MG63 (cell line): Measurements from ENCODE around the gene SLC6A1. TPM values are rescaled to one million over a fixed set of nuclear protein-coding genes. Genes with fewer than 3 reads are reported as not detected.

ENCODE experiments used
- DNase-seq: peaks from one replicate; pipeline ENCODE4 v3.0.0-alpha.2; 2020
- H3K27me3 ChIP-seq: fragments of 250-450 bp; sonication (Bioruptor Pico); 2 replicates; pipeline ENCODE4 v1.5.1; 2020; ENCODE audit warnings: mild to moderate bottlenecking, moderate library complexity
- H3K36me3 ChIP-seq: fragments of 250-450 bp; sonication (Bioruptor Pico); 2 replicates; pipeline ENCODE4 v1.5.1; 2020; ENCODE audit warnings: mild to moderate bottlenecking, moderate library complexity
- H3K4me3 ChIP-seq: fragments of 250-450 bp; sonication (Bioruptor Pico); 2 replicates; pipeline ENCODE4 v1.5.1; 2020; ENCODE audit warnings: mild to moderate bottlenecking, moderate library complexity
- H3K9me3 ChIP-seq: fragments of 250-450 bp; sonication (Bioruptor Pico); 2 replicates; pipeline ENCODE4 v1.5.1; 2020; ENCODE audit warnings: mild to moderate bottlenecking, moderate library complexity
- total RNA-seq: library from RNA; depleted of rRNA; stranded (reverse); fragments of >200 nt; shearing (Covaris generic); gene quantifications from 2 replicates; pipeline ENCODE4 v1.2.3, GENCODE V29; 2014; ENCODE audit warnings: low replicate concordance; rRNA removed

The SLC6A1 gene
- total RNA-seq = not detected in 2 replicates

DNA sequence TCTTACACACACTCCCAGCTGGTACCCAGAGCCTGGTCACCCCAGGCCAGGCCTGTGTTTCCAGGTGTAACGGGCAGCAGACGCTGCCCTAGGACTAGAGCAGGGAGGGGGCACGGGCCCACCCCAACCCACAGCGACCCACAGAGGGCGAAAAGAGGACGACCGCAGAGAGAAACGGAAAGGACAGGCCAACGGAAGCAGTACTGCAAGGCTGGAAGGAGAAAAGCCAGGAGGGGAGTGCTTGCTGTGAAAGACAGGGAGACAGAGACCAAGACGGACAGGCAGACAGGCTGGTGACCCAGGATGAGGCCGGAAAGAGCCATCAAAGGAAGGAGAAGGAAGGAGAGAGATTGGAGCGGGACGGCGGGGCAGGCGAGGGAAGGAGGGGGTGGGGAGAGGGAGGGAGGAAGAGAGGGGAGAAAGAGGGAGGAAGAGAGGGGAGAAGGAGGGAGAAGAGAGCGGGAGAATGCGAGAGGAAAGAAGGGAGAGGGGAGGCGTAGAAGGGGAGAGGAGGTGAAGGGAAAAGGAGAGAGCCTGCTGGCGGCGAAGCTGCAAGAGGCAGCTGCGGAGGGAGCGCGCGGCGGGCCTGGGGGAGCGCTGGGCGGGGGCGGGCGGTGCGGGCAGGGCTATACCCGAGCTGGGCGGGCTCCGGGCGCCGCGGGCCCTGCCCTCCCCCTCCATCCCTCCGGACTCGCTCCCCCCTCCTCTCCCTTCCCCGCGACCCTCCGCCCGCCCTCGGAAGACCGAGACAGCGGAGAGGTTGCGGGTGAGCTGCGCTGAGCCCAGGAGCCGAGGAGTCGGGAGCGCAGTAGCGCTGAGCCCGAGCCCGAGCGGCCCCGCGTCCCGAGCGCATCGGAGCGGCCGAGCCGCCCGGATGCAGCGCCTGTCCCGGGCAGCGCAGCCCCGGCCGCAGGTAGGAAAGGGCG is at the start of gene SLC6A1:
Gene SLC6A1 (plus strand): TSS at position 732 of the 926 bp plus-strand sequence. CDS start 24,464 bp downstream, outside the sequence.
- no peak for DNase-seq
- no peaks in the 10 kb centered on the region for H3K9me3 ChIP-seq
- H3K36me3 ChIP-seq = no peaks in the 10 kb centered on the region
- H3K4me3 ChIP-seq = no peak within 1 kb of the TSS
- H3K27me3 ChIP-seq = peaks cover 36% of the 10 kb centered on the region

DNA sequence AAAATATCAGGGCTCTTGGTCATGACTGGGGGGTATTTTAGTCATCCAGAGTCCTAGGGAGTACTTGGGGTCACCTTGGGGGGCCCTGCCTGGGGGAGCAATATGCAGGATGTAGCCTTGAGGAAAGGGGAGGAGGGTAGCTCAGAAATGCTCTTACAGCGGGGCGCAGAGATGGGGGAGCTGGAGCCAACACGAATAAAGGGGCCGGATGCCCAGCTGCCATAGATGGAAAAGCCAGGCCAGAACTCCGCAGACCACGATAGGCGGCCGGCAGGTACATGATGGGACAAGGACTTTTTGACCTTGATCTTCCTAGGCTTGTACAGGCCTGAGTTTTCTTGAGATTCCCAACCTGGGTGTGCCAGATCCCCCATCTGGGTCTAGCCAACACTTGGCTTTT is 47.7 kb upstream of the SLC6A1 start:
- Histone ChIP-seq H3K4me3 (no peak overlapping the region), H3K27me3 (no peaks in the 10 kb centered on the region), H3K36me3 (no peaks in the 10 kb centered on the region), H3K9me3 (0 out of 2 replicates have a peak, but pooled peaks cover 2% of the 10 kb centered on the region)
- no peak for DNase-seq

DNA sequence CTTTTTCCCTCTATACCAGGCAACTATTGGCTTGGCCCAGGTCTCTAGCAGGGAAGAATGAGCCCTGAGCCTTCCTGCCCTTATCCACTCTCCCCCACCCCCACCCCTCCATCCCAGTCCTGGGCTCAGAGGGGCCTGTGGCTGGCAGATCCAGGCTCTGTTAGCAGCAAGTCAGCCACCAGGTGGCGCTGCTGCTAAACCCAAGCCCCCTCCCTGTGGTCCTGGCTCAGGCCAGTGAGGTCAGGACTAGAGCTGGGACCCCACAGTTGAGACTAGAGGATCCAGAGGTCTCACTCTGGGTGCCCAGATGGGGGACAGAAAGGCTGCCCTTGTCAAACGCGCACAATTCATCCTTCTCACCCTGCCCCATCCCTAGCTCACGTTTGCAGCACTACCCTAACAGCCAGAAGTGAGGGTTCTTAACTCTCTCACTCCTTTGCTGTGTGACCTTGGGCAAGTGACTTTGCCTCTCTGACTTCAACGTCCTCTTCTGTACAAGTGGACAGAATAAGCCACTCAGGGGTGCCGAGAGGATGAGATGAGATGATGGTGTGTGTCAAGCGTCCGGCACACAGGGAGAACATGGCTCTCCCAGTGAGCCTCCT is 46.8 kb upstream of the SLC6A1 start:
- H3K4me3 ChIP-seq = no peak overlapping the region
- H3K36me3 ChIP-seq = no peaks in the 10 kb centered on the region
- H3K27me3 ChIP-seq = no peaks in the 10 kb centered on the region
- 0 out of 2 replicates have a peak, but pooled peaks cover 2% of the 10 kb centered on the region for H3K9me3 ChIP-seq
- peak; percentile 41 for DNase-seq

DNA sequence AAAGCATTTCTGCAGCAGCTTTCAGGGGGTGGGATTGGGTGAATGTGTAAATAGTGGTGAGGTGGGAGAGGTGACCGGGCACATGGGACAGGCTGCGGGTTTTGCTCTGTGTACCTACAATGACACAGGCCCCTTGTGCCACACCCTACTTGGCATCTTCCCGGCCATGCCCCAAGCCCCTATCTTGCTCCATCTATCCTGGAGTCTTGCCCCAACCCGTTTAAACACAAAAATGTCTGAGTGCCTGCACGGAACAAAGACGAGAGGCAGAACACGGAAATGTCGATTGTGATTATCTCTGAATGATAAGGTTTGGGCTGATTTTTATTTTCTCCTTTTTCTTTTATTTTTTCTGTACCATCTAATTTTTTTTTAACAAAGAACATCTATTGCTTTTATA is 46.0 kb upstream of the SLC6A1 start:
- no peak for DNase-seq
- 0 out of 2 replicates have a peak, but pooled peaks cover 2% of the 10 kb centered on the region for H3K9me3 ChIP-seq
- H3K4me3 ChIP-seq = no peak overlapping the region
- H3K27me3 ChIP-seq = no peaks in the 10 kb centered on the region
- no peaks in the 10 kb centered on the region for H3K36me3 ChIP-seq

DNA sequence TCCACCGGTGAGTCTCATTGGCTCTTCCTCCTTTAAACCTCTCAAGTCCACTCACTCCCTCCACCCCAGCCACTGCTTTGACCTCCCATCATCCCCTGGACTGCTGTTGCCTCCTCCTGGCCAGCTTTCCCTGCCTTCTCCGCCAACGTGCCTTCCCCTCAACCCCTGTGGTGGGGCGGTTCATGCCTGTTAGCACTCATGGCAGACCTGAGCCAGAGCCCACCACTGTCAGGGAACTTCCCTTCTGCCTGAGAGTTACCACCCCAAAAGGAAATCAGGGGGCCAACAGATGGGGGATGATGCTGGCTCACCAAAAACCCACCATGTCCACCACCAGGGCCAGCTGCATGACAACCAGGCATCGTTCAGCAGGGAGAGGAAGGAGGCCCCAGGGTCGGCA is 44.2 kb upstream of the SLC6A1 start:
- H3K9me3 ChIP-seq = no peaks in the 10 kb centered on the region
- H3K27me3 ChIP-seq = no peaks in the 10 kb centered on the region
- DNase-seq = no peak
- H3K4me3 ChIP-seq = no peak overlapping the region
- no peaks in the 10 kb centered on the region for H3K36me3 ChIP-seq

DNA sequence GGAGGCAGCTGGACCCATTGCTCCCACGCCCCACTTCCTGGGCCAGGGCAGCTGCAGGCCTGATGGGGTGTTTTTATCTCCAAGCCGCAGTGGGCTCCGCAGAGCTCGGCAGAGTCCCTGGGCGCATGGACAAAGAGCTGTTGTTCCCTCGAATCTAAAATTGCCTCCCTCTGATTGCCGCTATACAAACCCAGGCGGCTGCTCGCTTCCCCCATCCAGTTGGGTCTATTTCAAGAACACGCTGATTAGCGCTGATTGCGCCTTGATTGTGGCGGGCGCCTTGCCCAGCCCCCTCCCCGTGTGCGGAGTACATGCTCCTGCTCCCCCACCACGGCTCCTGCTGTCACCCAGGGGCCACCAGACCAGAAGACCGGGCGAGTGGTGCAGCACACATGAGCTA is 43.4 kb upstream of the SLC6A1 start:
- no peak for DNase-seq
- H3K36me3 ChIP-seq = no peaks in the 10 kb centered on the region
- H3K4me3 ChIP-seq = no peak overlapping the region
- H3K27me3 ChIP-seq = no peaks in the 10 kb centered on the region
- H3K9me3 ChIP-seq = no peaks in the 10 kb centered on the region

DNA sequence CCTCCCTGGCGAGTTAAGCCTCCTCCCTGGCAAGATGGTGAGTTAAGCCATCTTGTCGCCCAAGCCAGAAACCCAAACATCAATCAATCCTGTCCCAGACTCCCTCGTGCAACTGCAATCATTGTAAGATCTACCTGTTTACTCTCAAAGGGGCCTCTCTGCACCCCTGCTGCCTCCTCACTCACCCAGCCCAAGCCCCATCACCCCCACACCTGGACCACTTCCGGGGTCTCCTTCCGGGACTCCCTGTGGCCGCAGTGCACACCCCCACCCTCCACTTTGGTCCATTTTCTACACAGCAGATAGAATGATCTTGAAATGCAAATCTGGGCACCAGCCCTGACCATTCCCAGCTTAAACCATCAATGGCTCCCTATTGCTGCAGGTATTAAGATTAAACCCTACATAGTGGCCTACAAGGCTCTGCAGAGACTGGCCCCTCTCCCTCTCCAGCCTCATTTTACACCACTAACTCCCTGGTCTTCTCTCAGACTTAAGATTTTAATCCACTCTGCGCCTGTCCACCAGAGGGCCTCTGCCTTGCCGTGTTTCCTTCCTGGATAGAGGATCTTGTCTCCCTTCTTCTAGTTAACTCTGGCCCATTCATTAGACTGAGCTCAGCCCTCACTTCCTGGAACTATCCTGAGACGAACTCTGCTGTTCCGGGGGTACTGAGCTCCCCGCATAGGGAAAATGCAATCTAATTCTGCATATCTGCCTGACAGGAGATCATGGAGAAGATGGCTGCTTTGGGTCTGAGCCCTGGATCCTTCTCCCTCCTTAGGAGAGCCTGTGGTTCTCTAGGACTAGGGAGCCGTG is 41.9 kb upstream of the SLC6A1 start:
- peak overlapping the region; percentile 10; the same call in 1 of the 2 replicates for H3K4me3 ChIP-seq
- peak; percentile 27 for DNase-seq
- H3K9me3 ChIP-seq = no peaks in the 10 kb centered on the region
- no peaks in the 10 kb centered on the region for H3K36me3 ChIP-seq
- no peaks in the 10 kb centered on the region for H3K27me3 ChIP-seq

DNA sequence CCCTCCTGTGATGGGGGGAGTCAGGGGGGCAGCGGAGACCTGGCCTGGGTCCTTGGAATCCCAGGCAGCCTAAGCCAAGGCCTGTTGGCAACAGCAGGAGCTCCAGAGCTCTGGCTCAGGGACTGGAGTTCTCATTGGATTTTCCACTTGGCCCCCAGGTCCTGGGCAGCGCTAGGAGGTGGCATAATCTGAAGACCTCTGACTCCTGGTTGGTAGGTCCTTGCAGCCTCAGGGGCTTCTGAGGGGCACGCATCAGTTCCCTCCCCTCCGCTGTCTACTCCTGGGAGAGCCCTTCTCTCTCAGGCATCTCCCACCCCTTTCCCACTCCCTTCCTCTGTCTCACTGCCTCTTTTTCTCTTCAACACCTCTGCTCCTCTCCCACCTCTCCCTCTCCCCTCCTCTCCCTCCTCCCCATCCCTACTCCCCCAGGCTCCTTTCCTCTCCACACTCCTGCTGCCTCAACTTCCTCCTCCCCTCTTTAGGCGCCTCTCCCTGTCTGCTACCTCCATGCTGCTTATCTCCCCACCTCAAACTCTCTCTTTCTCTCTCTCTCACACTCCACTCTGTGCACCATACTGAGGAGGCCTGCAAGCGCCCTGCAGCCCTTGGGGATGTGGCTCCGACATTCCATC is 41.1 kb upstream of the SLC6A1 start:
- H3K4me3 ChIP-seq = no peak overlapping the region; the same call in 1 of the 2 replicates
- no peaks in the 10 kb centered on the region for H3K27me3 ChIP-seq

DNA sequence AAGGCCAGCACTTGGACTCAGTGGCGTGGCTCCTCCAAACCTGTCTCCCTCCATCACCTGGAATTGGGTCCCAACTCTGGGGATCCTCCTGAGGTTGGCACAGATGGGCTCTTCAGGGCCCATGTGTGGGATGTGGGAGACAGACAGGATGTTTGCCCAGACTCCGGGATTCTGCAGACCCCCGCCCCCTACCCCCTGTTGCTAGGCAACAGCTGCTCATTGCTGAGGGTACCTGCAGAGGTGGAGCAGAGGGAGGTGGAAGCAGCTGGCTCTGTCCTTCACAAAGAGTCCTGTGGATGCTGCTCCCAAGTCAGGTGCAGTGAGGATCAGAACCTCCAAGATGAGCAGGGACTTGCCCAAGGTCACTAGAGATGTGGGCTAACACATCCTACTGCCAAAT is 40.0 kb upstream of the SLC6A1 start:
- DNase-seq = no peak
- no peaks in the 10 kb centered on the region for H3K27me3 ChIP-seq
- no peaks in the 10 kb centered on the region for H3K9me3 ChIP-seq
- no peaks in the 10 kb centered on the region for H3K36me3 ChIP-seq
- H3K4me3 ChIP-seq = no peak overlapping the region

More for the DNA sequence above, 41.1 kb upstream of the SLC6A1 start:
- no peak for DNase-seq
- H3K36me3 ChIP-seq = no peaks in the 10 kb centered on the region
- no peaks in the 10 kb centered on the region for H3K9me3 ChIP-seq

DNA sequence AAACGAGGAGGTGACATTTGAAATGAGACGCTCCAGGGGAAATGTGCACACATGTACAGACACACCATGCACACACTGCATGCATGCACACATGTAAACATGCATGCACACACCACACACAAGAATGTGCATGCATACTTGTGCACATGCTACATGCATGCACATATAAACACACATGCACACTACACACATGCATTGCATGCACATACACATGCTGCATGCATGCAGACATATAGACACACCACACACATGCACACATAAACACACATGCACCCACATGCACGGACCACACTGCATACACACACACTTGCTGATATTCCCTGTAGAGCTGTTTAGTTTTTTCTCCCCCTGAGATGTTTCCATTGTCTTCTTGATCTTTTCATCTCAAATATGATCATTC is 37.8 kb upstream of the SLC6A1 start:
- Histone ChIP-seq H3K4me3 (no peak overlapping the region), H3K9me3 (no peaks in the 10 kb centered on the region), H3K36me3 (no peaks in the 10 kb centered on the region), H3K27me3 (no peaks in the 10 kb centered on the region)
- DNase-seq = no peak

DNA sequence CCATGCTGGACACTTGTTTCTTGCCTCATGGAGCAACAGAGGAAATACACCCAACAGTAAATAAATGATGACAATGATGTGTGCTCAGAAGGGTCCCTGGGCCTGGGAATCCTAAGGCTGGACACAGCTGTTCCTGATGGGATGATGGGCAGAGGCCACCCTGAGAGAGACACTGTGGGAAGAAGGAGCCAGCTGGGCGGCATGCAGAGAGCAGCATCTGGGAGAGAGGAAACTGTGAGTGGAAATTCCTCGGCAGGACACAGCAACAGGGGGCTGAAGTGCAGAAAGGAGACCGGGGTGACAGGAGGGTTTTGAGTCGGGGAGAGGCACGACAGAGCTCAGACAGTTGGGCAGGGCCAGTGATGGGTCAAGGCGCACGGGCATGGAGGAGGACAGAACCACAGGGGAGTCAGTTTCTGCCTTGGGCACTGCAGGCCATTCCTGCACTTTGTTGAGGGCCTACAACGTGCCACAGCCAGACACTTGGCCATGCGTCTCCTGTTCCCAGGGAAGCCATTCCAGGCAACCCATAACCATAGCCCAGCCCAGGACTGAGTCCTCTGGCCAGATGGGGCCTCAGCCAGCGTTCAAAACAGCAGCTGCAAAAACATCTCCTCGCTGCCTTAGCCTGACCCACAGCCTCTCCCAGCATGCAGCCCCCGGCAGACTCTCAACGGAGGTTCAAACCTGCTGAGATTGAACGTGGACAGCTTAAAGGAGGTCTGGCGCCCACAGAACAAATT is 36.7 kb upstream of the SLC6A1 start:
- DNase-seq = no peak
- Histone ChIP-seq H3K9me3 (no peaks in the 10 kb centered on the region), H3K36me3 (no peaks in the 10 kb centered on the region), H3K4me3 (no peak overlapping the region), H3K27me3 (no peaks in the 10 kb centered on the region)

DNA sequence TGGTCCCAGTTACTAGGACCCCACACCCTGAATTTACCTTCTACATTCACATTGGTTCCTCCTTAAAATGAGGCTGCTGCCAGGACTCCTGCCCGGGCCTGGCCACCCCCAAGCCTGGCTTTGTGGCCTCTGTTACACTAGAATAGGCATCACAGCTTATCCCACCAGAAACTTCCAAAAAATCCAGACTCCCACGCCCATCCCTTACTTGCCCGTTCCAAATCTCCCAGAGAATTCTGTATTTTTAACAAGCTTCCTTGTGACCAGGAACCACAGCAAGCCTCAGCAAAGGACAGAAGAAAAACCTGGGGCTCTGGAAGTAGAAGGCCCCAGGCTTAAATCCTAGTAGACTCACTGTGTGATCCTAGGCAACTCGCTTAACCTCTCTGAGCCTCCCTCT is 36.0 kb upstream of the SLC6A1 start:
- Histone ChIP-seq H3K36me3 (no peaks in the 10 kb centered on the region), H3K27me3 (no peaks in the 10 kb centered on the region), H3K4me3 (no peak overlapping the region), H3K9me3 (no peaks in the 10 kb centered on the region)
- DNase-seq = no peak

DNA sequence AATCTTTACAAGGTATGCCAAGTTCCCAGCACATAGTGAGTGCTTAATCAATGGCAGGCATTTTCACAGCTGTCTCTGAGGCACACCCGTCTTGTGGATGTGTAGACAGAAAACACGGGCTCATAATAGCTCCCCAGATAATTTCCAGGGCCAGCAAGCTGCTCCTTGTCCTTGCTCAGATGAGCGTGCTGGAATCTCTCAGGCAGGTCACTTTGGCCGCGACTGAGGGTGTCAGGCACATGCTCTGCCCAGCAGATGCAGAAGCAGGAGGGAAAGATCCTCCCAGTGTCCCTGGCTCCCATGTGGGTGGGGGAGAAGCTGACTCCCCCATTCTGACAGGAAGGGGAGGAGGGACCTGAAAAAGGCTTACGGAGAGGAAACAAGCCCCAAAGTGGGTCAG is 35.6 kb upstream of the SLC6A1 start:
- Histone ChIP-seq H3K27me3 (no peaks in the 10 kb centered on the region), H3K4me3 (no peak overlapping the region), H3K36me3 (no peaks in the 10 kb centered on the region), H3K9me3 (no peaks in the 10 kb centered on the region)
- DNase-seq = no peak

DNA sequence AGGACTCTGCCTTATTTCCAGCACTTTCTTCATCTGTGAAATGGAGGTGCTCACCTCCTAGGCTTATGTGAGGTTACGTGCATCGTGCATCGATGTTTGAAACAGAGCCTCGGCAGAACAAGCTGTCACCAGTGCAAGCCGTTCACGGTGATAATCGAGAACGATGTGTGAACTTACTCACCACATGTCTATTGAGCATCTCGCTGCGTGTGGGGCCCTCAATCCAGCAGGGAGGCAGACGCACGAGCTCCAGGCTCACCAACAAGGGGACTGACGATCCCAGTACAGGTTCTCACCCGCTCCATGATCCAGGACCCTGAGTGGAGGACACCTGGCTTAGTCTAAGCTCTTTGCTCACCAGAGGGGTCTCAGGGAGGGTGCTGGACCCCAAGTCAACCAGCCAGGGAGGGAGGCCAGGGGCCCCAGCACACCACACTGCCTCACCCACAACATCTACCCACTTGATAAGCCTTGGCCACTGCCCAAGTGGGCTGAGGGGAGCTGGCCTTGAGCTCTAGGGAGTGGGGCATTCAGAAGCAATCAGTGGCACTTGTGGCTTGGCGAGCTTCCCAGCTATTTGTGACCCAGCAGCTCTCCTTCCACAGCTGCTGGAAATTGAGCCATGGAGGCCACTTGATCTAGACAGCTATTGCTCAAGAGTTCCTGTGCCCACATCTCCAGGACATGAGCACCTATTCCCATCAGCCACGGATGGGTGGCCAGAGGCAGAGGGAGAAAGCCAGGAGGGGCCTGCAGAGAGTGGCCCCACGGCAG is 34.4 kb upstream of the SLC6A1 start:
- H3K27me3 ChIP-seq = no peaks in the 10 kb centered on the region
- no peak overlapping the region for H3K4me3 ChIP-seq
- H3K36me3 ChIP-seq = no peaks in the 10 kb centered on the region
- H3K9me3 ChIP-seq = no peaks in the 10 kb centered on the region
- no peak for DNase-seq

DNA sequence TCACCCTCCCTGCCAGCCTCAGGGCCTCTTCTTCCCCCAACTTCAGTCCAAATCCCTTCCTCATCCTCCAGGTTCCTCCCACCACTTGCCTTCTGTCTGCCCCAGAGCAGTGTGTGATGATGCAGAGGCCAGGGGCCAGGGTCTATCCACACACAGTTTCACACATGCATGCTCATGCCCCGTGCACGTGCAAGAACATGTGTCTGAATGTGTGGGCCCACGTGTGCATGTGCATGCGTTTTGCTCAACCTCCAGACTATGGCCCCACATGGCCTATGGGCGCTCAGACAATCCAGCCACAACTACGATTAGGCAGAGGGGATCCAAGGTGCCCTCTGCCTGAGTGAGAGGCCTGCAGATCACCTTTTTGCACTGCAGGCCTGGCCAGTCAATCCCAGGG is 32.3 kb upstream of the SLC6A1 start:
- no peak for DNase-seq
- H3K27me3 ChIP-seq = no peaks in the 10 kb centered on the region
- no peak overlapping the region for H3K4me3 ChIP-seq
- no peaks in the 10 kb centered on the region for H3K9me3 ChIP-seq
- H3K36me3 ChIP-seq = no peaks in the 10 kb centered on the region
